Esophagus muscularis mucosa (tissue), 4 donors: ENCODE measurements around the gene FTH1.
"Not testable (repeated sequence)": the region's sequence is repeated elsewhere in the genome, so short reads cannot be mapped to it uniquely, and the experiment has no call there.

ENCODE experiments used
- EP300 ChIP-seq: sonication (generic); formaldehyde crosslinking; IDR thresholded peaks from one replicate; pipeline ENCODE4 v1.6.1; 2017; ENCODE audit warnings: antibody characterized with exemption
- POLR2A ChIP-seq: fragments of 450-650 bp; IDR thresholded peaks from one replicate; pipeline ENCODE4 v1.6.1; 2017; ENCODE audit warnings: antibody characterized with exemption, moderate library complexity, mild to moderate bottlenecking, low read depth
- POLR2AphosphoS5 ChIP-seq, 2 donors: sonication (generic); formaldehyde crosslinking; IDR thresholded peaks; one replicate each; pipeline ENCODE4 v1.6.1; 2017; ENCODE audit warnings: antibody characterized with exemption in 2 of 2
- TF ChIP-seq, protein P1 (sequence below), 3 experiments: fragments of 200-600 bp in 2 of 3; fragments of 450-650 bp in 1 of 3; sonication (generic) in 2 of 3; IDR thresholded peaks; one replicate each; pipeline ENCODE4 v1.5.1; 2017 to 2019; ENCODE audit warnings: antibody characterized with exemption in 3 of 3, mild to moderate bottlenecking in 2 of 3, moderate library complexity in 1 of 3

DNA sequence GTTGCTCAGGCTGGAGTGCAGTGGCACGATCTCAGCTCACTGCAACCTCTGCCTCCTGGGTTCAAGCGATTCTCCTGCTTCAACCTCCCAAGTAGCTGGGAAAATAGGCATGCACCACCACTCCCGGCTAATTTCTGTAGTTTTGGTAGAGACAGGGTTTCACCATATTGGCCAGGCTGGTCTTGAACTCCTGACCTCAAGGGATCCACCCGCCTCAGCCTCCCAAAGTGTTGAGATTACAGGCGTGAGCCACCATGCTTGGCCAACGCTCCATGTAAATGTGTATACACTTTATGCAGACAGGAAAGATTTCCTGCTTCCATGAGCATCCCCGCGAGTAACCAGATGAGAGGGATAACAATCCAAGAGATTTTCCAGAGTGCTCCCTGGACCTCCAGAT, 34.8 kb upstream of the FTH1 start:
- not testable (repeated sequence) for TF ChIP-seq EP300; POLR2AphosphoS5 (IDR thresholded peaks at IDR 0.05); POLR2A
- TF ChIP-seq, protein P1, sequence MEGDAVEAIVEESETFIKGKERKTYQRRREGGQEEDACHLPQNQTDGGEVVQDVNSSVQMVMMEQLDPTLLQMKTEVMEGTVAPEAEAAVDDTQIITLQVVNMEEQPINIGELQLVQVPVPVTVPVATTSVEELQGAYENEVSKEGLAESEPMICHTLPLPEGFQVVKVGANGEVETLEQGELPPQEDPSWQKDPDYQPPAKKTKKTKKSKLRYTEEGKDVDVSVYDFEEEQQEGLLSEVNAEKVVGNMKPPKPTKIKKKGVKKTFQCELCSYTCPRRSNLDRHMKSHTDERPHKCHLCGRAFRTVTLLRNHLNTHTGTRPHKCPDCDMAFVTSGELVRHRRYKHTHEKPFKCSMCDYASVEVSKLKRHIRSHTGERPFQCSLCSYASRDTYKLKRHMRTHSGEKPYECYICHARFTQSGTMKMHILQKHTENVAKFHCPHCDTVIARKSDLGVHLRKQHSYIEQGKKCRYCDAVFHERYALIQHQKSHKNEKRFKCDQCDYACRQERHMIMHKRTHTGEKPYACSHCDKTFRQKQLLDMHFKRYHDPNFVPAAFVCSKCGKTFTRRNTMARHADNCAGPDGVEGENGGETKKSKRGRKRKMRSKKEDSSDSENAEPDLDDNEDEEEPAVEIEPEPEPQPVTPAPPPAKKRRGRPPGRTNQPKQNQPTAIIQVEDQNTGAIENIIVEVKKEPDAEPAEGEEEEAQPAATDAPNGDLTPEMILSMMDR (IDR thresholded peaks at IDR 0.05), result not testable (repeated sequence)
